GM18861 (cell line): ENCODE measurements around the gene DOCK3.
"Not testable (repeated sequence)": the region's sequence is repeated elsewhere in the genome, so short reads cannot be mapped to it uniquely, and the experiment has no call there.

Source experiments
- ATAC-seq: cut with Tn5 transposase; IDR thresholded peaks from one replicate; pipeline ENCODE4 v1.9.1; 2021; ENCODE audit not compliant: unreplicated experiment

Gene DOCK3

GRCh38 chr3:51280176-51280575, 605.4 kb downstream of the DOCK3 start:
- ATAC-seq, result no peak

- no peak for ATAC-seq
Observed at GRCh38 chr3:51282931-51283330, 608.2 kb downstream of the DOCK3 start.

- ATAC-seq, result no peak
Observed at GRCh38 chr3:51283421-51283820, 608.7 kb downstream of the DOCK3 start.

- ATAC-seq, result peak; percentile 72
Observed at GRCh38 chr3:51295625-51296024, 620.9 kb downstream of the DOCK3 start.

- ATAC-seq, result no peak
Observed at GRCh38 chr3:51297333-51297732, 622.6 kb downstream of the DOCK3 start.

- no peak for ATAC-seq
Observed at GRCh38 chr3:51304230-51304629, 629.5 kb downstream of the DOCK3 start.

GRCh38 chr3:51306093-51306492, 631.4 kb downstream of the DOCK3 start:
- no peak for ATAC-seq

- ATAC-seq, result no peak
Observed at GRCh38 chr3:51307458-51307857, 632.7 kb downstream of the DOCK3 start.

GRCh38 chr3:51307945-51308607, 633.3 kb downstream of the DOCK3 start:
- ATAC-seq, result not testable (repeated sequence)

- ATAC-seq, result no peak
Observed at GRCh38 chr3:51311055-51311454, 636.3 kb downstream of the DOCK3 start.

- ATAC-seq, result no peak
Observed at GRCh38 chr3:51328206-51328605, 653.5 kb downstream of the DOCK3 start.

GRCh38 chr3:51330046-51330445, 655.3 kb downstream of the DOCK3 start:
- ATAC-seq, result no peak

GRCh38 chr3:51332156-51332555, 657.4 kb downstream of the DOCK3 start:
- ATAC-seq, result no peak

GRCh38 chr3:51333021-51333420, 658.3 kb downstream of the DOCK3 start:
- ATAC-seq, result no peak

GRCh38 chr3:51336261-51336660, 661.5 kb downstream of the DOCK3 start:
- ATAC-seq, result no peak

GRCh38 chr3:51337666-51338065, 662.9 kb downstream of the DOCK3 start:
- ATAC-seq, result no peak

- no peak for ATAC-seq
Observed at GRCh38 chr3:51338632-51339031, 663.9 kb downstream of the DOCK3 start.

- no peak for ATAC-seq
Observed at GRCh38 chr3:51340013-51340829, 665.5 kb downstream of the DOCK3 start.

- no peak for ATAC-seq
Observed at GRCh38 chr3:51340989-51341636, 666.4 kb downstream of the DOCK3 start.

- ATAC-seq, result no peak
Observed at GRCh38 chr3:51343918-51344687, 669.4 kb downstream of the DOCK3 start.

- ATAC-seq, result no peak
Observed at GRCh38 chr3:51350751-51351150, 676.0 kb downstream of the DOCK3 start.
